Measurements from ENCODE around the gene MEGF9.
"Not testable (repeated sequence)": the region's sequence is repeated elsewhere in the genome, so short reads cannot be mapped to it uniquely, and the experiment has no call there.

The MEGF9 gene

DNA sequence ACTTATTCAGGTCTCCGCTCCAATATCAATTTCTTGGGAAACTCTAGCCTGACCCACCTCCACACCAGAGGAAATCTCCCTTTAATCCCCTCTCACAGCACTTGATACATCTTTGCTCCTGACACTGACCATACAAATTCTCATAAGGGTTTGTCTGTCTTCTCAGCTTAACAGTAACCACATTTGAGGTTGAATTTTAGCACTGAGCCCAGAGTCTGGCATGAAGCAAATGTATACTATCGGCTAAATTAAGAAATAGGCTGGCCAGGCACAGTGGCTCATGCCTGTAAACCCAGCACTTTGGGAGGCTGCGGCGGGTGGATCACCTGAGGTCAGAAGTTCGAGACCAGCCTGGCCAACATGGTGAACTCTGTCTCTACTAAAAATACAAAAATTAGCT, 144.0 kb downstream of the MEGF9 start:
- no peak for DNase-seq

DNA sequence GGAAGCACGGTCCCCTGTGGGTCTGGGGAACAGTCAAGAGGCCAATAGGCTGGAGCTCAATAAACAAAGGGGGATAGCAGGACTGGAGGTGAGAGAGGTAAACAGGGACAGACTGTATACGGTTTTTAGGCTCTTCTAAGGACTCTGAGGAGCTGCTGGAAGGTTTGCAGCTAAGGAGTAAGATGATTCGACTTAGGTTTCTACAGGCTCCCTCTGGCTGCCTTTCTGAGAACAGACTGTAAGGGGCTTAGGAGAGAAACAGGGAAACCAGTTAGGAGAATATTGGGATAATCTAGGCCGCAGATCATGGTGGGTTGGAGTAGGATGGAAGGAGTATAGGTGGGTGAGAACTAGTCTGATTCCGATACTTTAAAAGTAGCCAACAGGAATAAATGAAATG, 144.7 kb downstream of the MEGF9 start:
- no peak for DNase-seq

DNA sequence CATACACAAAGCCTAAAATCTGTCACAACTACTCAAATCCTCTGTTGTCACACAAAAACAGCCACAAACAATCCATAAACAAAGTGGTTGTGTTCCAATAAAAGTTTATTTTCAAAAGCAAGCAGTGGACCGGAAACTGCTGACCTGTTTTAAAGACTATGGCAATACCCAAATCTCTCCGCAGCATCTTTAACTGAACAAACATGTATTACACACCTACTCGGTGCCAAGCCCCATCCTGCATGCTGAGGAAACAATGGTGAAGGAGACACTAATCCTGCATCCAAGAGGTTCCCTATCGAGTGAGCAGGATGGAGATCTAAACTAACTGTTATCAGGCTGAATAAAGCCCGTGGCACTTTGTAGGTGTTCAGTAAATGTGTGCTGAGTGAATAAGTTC, 145.5 kb downstream of the MEGF9 start:
- no peak for DNase-seq

DNA sequence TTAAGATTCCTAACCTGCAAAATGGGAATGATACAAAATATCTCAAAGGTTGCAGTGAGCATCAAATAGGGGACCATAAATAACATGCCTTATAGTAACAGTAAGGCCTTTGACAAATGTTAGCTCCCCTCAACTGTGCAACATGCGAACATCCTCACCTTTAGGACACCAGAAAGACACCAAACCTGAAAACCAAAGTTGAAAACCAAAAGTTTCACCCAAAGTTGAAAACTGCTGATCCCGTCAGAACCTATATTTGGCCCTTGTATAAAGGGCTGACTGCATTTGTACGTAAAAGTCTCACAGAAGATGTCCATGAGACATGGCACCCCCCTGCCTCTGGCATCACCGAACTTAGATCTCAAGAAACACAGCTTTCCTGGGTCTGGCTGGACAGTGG, 146.4 kb downstream of the MEGF9 start:
- DNase-seq = no peak

DNA sequence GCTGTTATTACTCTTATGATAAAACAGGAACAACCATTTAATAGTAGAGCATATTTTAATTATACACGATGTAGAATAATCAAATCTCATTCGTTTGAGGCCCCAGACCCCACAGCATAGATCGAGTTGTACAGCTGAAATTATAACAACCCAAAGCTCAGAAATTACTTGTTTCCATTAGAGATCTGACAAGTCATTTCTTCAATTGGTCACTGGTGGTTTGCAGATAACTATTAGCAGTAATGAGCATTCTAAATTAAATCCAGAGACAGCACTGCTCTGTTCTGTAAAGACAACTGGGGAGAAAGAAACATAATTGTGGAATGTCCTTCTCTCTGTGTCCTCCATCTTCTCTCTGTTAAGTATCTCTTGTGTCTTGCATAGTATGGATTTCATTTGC, 147.2 kb downstream of the MEGF9 start:
- DNase-seq = no peak

DNA sequence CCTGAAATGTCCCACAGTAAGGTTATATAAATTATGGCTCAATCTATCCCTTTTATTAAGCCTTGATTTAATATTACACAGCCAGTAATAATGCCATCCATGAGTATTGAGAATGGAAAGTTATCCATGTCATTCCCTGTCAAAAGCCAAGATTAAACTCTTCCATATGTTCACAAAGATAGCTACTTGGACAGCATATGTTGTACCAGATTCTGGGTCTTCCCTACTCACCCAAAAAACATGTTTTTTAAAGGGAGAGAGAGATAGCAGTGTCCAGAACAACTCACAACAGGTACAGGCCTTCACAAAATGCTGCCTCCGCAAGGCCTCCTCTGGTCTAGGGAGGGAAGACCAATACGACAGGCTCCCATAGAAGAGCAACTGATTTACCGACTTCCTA, 149.7 kb downstream of the MEGF9 start:
- no peak for DNase-seq

DNA sequence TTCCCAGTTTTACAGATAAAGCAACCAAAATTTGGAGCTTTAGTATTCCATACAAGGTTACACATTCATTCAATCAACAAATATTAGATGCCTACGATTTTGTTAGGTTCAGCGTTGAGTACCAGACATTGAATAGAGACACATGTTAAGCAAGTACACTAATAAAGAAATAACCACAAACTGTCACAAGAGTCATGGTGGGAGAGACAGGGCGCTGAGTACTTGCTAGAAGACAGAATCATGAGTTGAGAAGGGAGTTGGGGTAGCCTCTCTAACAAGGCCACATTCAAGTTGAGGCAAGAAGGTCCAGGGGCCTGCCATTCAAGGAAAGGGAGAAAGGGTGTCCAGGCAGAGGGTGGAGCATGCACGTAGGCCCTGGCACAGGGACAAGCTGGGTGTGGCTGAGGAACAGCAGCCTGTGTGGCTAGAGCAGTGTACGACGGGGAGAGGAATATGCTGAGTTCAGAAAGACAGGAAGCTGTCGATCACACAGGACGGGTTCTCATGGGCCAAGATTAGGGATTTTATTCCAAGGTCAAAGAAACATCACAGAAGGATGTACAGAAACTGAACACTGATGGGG, 151.3 kb downstream of the MEGF9 start:
- DNase-seq = no peak

DNA sequence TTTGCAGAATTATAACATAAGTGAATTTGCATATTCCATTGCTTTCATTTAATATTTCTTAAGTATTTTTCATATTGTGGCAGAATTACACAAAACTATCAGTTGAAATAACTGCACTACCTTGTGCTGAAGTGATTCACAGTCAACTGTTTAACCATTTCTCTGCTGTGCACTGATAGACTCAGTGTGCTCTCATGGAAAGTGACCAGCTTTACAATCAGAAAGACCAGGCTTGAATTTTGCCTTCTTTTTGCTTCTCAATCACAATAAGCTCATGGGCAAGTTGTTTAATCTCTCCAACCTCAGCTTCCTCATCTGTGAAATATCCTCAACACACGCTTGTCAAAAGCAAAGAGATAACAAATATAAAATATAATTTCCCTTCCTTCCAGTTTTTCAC, 152.6 kb downstream of the MEGF9 start:
- no peak for DNase-seq

DNA sequence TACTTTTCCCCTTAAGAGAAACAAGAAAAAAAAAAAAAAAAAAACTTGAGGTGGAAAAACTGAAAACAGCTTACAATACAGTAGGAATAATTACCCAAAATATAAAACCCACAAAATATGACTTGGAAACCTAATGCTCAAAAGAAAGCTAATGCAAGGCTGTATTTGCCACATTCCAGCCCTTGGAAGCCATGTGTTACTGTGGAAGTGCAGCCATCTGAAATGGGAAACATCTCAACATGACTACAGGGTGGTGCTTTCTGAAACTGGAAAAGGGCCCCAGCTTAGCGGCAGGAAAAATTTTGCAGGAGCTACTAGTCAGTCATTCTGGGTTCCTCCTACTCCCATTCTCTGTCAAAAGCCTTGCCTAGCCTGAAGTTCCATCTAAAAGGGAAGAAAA, 154.7 kb downstream of the MEGF9 start:
- DNase-seq = no peak

DNA sequence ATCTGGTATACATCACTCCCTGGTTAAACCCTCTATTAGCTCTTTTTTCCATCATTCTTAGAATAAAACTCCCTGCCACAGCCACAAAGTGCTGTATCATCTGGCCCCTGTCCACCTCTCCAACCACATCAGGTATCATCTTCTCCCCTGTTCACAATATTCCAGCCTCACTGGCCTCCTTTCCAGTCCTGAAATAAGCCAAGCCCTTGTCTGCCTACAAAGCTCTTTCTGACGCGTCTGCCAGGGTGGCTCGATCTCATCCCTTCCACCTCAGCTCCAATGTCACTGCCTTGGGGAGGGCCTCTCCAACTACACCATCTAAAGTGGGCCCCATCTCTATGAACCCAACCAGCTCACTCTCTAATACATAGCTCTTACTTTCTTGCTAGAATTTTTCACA, 155.8 kb downstream of the MEGF9 start:
- no peak for DNase-seq

DNA sequence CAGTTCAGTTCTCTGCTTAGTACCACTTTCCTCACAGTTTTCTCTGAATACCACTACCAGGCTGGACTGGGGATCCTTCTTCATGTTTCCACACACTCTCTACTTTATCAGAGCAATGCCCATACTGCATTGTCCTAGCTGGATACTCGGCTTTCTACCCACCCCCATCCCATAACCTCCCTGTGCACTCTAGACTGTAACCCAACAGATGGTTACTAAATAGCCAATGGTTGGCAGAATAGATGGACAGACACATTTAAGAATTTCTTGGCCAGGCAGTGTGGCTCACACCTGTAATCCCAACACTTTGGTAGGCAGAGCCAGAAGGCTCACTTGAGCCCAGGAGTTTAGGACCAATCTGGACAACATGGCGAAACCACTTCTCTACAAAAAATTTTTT, 157.1 kb downstream of the MEGF9 start:
- DNase-seq = no peak

DNA sequence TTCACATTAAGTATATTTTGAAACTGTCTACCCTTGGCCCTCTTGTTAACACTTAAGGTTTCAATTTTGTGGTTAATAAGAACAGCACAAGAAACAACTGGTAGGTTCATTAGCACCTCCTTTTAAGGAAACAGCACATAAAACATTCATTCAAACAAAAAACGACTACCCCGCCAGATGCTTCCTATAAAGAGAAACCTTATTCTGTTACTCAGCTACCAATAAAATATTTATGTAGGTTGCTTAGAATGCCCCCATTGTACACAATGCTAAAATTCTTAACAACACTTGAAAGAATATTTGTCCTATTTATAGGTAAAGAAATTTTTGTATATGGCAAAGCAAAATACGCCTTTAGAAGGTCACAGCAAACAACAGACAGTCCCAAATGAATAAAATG, 157.5 kb downstream of the MEGF9 start:
- DNase-seq = no peak

DNA sequence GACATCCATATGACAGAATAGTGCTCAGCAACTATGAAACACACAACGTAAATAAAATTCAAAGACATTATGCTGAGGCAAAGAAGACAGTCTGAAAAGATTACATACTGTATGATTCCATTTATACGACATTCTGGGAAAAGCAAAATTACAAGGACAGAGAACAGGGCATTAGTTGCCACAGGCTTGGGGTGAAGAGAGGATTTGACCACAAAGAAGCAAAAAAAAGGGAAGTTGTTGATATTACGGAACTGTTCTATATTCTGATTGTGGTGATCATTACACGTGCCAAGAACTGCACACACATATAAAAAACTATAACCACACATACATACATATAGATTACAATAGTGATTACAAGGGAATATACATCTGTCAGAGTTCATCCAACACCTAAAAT, 158.4 kb downstream of the MEGF9 start:
- DNase-seq = no peak

DNA sequence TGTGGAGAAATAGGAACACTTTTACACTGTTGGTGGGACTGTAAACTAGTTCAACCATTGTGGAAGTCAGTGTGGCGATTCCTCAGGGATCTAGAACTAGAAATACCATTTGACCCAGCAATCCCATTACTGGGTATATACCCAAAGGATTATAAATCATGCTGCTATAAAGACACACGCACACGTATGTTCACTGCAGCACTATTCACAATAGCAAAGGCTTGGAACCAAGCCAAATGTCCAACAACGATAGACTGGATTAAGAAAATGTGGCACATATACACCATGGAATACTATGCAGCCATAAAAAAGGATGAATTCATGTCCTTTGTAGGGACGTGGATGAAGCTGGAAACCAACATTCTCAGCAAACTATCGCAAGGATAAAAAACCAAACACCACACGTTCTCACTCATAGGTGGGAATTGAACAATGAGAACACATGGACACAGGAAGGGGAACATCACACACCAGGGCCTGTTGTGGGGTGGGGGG, 162.0 kb downstream of the MEGF9 start:
- DNase-seq = not testable (repeated sequence)
